HL-60/S4 treated with retinoic acid at 250 ng/mL for 4 days and 3 days (cell line): Measurements from ENCODE around the gene NAE1.
"Not testable (repeated sequence)": the region's sequence is repeated elsewhere in the genome, so short reads cannot be mapped to it uniquely, and the experiment has no call there.

Experiments
- in situ Hi-C: fragments of 300-500 bp; cut with MboI; formaldehyde crosslinking; loops from 2 replicates; pipeline ENCODE4 v1.7.0; 2022; ENCODE audit warnings: low sequenced_read_pairs

The NAE1 gene

DNA sequence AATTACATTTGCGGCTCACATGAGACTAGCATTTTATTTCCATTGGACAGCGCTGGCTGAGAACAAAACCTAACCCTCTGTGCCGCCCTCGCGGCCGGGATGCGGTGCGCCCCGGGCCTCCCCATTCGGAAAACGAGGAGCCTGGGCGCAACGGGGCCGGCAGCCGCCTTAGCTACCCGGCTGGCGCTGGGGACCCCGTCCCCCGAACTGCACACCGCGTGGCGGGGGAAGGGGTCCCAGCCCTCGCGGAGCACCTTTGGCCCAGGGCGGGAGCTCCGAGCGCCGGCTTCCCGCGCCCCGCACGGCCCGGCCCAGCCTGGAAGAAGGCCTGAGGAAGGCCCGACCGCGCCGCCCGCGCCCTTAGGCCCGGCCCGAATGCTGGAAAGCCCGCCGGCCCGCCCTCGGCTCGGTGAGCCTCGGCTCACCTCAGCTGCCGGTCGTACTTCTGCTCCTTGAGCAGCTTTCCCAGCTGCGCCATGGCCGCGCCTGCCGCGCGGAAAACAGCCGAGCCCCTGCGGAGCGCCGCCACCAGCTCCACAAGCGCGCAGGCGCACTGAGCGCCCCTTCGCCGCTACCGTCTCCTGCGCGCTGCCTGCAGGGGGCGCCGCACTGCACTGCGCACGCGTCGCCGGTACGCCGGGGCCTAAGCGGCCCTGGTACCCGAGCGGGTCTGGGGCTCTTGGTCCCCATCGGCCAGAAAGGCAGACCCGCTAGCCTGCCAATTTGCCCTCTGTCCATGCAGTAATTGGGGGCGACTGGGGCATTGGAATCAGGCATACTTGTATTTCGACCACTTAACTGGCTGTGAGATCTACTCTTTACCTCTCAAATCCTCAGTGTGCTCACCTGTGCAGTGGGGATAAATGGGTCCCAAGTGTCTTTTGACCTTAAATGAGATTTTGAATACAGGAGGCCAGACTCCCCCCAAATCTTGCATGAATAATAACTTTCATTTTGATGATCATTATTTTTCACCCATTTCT, at the start of gene NAE1:
Gene NAE1, minus strand, starts transcription at position 555 of the 983 bp plus-strand sequence. Its CDS starts 77 bp downstream, at position 478.
- in situ Hi-C loops, result no loop called here

DNA sequence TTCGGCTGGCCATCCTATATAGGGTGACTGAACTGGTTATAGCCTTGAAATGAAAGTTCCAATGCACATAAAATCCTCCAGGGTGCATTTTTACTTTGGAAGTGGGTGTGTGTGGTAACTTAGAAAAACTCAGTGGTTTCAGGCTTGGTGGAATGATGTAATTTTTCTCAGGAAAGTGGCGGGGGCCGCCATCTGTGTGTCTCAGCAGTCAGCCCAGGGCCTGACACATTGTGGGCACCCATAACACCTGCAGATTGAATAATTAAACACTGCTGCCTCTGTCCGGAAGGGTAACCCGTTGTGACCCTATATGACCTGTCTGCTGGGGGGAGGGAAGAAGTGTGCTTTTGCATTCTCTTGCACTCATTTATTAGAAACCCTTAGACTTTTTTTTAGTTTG, 47.3 kb upstream of the NAE1 start:
- in situ Hi-C loops, result no loop called here

DNA sequence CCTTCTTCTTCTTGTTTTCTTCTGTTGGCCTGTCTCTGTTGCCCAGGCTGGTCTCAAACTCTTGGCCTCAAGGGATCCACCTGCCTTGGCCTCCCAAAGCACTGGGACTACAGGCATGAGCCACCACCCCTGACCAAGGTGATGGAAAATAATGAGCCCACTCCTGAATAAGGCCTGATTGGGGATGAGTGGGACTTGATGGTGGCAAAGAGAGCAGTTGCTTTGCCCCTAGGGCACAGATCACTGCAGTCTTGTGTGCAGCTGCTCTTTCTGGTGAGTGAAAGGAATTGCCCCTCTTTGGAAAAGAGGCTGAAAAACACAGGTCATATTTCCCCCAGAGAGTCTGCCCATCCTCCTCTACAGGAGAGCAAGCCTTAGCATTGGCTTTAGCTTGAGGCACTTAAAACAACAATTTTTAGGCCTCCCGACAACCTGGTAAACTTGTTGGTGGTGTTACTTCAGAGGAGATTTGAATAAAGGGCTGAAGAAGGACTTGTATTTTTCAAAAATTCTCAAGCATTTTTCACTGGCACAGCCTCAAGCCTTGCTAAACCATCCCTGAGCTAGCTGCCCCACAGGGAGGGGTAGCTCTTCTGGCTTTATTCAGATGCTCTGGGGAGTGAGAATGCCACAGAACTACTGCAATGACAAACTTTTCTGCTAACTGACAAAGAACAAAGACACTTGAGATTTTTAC, 43.5 kb upstream of the NAE1 start:
- in situ Hi-C loops, result no loop called here

DNA sequence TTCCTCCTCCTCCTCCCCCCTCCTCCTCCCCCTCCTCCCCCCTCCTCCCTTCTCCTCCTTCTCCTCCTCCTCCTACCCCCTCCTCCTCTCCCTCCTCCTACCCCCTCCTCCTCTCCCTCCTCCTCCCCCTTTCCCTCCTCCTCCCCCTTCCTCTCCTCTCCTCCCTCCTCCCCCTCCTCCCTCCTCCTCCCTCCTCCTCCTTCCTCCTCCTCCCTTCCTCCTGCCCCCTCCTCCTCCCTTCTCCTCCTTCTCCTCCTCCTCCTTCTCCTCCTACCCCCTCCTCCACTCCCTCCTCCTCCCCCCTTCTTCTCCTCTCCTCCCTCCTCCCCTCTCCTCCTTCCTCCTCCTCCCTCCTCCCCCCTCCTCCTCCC, 42.9 kb upstream of the NAE1 start:
- in situ Hi-C loops, result no loop called here

DNA sequence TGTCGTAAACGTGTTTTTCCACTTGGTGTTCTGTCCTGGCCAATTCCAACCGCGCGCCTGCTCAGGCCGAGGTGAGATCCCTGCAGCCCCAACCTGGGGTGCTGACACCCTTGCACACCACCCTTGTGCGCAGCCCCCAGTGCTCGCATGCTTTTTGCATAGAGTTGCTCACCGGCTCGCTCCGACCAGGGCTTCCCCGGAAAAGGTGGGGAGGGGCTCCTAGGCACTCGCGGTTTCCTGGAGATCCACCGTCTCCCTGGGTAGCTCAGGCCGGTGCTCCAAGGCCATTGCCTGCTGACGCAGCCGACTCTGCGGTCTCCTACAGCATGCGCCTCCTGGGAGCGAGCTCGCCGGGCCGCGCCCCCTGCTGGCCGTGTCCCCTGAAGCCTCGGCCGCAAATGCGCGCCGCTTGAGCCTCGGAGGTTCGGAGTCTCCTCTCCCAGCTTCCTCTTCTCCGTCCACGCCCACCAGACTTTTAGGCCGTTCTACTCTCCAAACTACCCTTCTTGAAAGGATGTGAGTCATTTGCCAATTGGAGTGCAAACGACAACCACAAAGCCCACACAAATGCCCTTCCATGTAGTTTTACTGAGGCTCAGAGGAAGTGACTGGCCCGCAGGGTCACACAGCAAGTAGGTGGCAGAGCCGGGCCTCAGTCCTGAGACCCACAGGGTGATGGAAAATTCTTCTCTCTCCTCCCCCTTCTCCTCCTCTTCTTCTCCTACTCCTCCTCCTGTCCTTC, 42.3 kb upstream of the NAE1 start:
- in situ Hi-C loops, result no loop called here

DNA sequence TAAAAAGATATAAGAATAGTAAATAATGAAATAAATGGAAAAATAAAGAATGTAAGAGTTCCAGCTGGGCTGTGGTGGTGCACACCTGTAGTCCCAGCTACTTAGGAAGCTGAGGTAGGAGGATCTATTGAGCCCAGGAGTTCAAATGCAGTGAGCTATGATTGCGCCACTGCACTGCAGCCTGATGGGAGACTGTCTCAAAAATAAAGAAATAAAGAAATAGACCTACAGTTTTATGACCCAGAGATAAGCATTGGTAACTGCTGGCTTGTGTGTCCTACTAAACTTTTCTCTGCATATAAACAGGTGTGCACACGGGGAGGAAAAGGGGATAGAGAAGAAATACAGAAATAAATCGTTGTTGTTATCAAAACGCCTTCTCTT, 41.8 kb upstream of the NAE1 start:
- in situ Hi-C loops, result no loop called here

DNA sequence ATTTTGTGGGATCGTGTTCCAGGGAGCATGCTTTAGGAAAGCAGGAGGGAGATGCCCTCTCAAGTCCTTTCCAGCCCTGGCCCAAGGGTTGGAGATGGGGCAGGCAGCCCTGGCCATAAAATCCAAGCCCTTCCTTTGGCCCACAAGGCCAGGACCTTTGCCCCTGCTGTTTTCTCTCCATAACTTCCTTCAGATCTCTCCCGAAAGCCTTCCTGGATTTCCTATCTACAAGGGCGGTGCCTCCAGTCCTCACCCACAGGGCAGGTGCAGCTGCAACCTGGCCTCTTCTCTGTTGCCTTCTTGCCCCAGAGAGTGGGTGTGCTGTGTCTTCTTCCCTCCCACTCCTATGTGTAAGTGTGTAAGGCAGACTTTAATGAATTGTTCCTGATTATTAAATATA, 41.1 kb upstream of the NAE1 start:
- in situ Hi-C loops, result no loop called here

DNA sequence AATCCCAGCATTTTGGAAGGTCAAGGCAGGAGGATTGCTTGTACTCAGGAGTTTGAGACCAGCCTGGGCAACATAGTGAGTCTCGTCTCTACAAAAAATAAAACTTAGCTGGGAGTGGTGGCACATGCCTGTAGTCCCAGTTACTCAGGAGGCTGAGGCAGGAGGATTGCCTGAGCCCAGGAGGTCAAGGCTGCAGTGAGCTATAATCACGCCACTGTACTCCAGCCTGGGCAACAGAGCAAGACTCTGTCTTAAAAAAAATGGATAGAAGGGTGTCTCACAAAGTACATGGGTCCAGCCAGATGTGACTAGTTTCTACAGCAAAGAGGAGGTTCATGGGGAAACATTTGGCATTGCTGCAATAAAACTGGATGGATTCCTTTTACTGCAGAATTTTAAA, 40.6 kb upstream of the NAE1 start:
- in situ Hi-C loops, result not testable (repeated sequence)

DNA sequence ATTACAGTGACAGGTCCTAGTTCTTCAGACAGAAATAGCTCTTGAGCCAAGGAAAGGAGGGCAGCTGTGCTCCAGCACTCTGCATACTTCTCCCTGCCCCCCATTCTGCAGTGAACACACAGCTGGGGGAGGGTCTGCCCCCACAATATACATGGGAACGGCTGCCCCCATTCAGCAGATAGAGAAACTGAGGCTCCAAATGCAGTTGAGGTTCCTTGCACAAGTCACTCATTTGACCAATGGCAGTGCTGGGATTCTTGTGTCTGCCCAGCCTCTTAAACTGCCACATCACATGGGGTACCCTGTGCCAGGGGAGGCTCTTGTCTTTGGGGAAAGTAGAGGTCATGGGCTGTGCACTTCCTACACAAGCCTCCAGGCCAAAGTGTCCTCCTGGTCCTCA, 38.6 kb upstream of the NAE1 start:
- in situ Hi-C loops, result no loop called here

DNA sequence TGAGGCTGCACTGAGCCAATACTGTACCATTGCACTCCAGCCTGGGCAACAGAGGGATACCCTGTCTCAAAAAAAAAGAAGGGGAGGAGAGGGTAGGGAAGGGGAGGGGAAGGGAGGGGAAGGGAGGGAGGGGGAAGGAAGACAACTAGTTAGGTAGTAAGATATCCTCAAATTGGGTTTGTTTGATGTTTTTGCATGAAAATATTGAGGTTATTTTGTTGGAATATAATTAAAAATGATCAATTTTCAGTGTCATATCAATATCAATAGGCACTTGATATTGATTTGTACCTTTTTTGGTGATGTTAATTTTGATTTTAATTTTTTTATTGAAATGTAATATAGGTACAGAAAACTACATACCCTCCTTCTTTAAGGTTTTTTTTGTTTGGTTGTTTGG, 32.9 kb upstream of the NAE1 start:
- in situ Hi-C loops, result no loop called here

DNA sequence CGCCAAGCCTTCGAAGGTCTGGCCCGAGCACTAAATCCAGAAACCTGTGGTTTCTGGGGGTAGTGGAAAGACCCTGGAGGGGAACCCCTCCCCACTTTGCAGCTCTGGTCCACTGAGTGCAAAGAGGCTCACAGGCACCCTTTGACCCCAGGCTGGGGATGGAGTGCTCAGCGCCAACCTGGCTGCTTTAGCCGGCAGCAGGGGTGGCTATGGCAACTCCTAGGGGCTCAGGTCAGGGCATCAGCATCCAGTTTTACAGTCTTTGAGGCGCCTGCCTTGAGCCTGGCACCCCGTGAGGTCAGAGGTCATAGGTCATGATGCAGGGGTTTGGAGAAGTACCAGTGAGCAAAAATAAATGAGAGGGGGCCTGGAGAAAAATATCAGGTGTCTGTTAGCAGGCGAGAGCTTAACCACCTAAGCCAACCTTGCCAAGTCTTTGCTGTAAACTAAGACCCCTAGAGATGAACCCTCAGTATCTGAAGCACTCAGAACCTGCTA, 31.3 kb upstream of the NAE1 start:
- in situ Hi-C loops, result no loop called here

DNA sequence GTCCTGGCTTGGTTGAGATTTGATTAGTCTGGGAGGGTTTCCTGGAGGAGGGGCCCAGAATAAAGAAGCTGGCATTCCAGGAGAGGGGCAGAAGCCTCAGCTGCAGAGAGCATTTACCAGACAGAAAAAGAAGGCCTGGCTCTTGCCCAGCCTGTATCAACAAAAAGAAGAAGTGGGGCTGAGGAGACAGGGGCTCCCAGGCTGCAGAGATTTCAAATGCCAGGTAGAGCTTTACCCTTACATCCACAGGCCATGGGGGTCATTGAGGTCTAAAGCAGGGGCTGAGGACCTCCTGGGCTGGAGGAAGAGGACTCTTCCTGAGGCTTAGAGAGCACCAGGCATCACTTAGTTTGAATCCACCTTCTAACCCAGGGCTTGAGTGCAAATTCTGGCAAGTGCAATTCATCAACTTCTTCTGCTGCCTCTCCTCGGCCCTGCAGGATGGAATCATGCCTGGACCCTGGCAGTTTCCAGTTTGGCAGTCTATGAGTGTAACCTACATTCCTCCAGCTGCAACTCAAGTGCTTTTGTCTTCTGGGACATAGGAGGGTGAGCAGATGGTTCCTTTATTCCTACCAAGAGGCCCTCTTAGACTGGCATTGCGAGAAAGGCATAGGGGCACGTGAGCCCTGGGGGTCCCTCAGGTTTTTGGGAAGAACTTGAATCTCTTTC, 28.8 kb upstream of the NAE1 start:
- in situ Hi-C loops, result no loop called here

DNA sequence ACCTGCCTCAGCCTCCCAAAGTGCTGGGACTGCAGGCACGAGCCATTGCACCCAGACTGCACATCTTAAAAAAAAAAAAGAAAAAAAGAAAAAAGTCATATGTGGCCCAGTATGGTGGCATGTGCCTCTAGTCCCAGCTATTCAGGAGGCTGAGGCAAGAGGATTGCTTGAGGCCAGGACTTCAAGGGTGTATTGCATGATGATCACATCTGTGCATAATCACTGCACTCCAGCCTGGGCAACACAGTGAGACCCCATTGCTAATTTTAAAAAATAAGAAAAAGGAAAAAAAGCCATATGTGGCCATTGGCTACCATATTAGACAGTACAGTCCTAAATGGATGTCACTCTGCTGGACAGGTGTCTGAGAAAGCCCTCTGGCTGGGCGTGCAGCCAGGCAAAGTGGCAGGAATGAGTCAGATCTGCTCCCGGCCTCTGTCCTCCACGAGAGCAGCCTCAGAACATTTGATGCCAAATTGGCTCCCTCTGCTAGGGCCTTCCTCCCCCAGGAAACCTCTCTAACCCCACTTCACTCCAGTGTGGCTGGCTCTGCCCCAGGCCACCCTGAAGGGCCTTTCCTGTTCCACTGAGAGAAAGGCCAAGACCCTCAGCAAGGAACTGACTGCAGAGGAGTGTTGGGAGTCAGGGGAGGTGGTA, 28.1 kb upstream of the NAE1 start:
- in situ Hi-C loops, result no loop called here

DNA sequence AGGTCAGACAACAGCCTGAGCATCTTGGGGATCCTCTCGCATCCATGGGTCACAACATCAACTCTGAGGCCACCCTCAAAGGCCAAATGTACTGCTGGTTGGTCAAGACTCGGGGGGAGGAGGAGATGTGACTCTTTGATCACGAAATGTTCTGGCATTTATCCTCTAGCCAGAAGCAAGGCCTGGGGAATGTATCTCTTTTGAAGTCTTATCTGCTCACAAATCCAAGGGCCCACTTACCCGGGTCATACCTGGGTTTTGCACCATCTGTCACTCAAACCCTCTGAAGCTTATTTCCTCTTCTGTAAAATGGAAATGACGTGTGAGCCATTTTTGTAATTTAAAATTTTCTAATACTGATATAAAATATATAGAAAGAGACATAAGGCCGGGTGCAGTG, 26.7 kb upstream of the NAE1 start:
- in situ Hi-C loops, result no loop called here

DNA sequence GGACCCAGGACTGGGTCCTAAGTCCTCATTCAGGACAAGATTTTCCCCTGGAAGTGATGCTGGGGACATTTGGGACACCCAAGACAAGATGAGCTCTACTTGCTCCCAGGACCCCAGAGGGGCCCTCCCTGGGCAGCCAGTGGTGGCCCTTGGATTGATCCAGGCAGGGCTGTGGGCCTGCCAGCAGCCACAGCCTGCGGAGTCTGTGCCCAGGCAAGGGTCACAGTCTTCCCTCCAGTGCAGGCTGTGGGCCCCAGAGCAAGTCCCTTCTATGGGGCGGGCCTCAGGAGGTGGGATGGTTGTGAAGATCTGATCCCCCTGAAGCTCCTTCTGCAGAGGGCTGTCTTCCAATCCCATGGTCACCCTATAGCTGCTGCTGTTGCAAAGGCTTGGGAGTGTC, 26.0 kb upstream of the NAE1 start:
- in situ Hi-C loops, result no loop called here

DNA sequence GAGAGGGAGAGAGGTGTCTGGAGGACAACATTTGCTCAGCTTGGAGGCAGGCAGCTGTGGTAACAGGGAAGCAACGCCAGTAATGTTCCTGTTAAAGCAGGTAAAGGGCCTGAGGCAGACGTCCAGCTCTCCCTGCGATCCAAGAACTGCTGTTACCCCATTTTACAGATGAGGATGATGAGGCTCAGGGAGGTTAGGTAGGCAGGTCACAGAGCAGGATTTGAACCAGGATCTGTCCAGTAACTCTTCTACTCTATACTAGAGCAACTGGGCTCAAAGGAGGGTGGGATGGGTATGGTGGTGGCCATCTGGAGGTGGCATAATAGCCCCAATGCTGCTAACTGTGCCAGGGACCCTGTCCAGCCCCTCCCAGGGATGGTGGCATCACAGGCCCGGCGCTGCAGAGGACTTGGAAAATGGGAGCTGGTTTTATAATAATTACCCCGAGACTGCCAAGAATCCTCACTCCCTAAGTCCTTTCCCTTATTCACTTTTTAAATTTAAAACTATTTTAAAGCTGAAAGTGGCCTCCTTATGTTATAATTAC, 25.5 kb upstream of the NAE1 start:
- in situ Hi-C loops, result no loop called here

DNA sequence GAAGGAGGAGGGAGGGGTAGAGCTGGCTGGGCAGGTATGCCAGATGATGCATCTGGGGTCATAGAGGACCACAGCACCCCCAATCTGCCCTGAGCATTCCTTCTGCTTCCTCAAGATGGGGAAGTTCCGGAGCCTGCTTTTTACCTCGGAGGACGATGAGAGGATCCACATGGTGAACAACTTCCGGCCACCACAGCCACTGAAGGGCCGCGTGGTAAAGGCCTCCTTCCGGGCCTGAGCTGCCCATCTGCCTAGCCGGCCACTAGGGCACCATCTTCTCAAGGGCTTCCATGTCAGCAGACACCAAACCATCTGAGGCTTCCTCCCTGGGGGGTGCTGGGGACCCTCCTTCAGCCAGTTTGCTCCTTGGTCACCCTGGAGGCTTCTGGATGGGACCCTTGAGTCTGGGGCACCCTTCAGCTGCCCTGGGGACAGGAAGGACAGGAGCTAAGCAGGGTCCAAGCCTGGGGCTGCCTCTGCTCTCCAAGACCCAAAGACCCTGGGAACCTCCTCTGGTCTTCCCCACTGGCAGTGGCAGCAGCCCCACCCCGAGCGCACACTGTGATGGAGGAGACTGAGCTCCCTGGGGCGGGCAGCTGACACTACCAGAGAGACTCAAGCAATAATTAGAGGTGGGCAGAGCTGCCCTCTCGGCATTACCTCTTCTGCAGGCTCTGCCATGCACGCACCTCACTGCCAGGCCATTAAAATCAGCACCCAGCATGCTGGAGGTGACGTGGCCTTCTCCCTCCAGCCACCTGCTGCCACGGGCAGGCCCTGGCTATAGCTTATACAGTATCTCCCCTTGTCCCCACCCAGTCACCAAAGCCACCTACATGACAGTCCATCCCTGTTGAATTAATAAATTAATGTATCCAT, 22.7 kb upstream of the NAE1 start:
- in situ Hi-C loops, result no loop called here

DNA sequence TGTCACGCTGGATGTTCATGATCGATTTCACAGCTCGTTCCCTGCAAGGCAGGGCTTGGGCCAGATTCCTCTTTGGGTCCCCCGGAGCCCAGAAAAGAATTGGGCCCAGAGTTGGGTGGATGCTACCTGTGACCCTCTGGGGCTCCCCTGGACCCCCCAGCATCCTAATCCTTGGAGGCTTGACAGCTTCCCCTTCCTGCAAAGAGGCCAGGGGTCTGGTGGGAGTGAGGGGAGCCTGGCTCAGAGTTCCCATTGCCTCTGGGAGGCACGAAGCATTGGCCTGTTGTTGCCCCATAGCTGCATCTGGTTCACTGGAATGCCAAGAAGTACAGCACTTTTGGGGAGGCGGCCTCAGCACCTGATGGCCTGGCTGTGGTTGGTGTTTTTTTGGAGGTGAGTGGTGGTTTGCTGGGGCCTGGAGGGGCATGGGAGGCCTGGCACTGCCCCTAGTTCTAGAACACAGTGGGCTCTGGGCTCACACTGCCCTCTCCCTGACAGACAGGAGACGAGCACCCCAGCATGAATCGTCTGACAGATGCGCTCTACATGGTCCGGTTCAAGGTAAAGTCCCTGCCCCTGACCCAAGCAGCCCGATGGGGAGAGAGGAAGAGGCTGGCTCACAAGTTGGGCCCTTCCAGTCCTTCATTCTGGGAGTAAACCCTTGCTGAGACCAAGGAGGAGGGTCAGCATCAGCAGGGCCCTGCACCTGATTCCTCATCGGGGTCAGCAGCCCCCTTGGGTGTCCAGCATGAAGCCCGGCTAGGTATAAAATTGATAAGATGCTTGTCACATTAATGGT, 20.6 kb upstream of the NAE1 start:
- in situ Hi-C loops, result no loop called here
